Suppressor macrophage treated with lipopolysaccharide for 1 hour (primary cell): ENCODE results near the gene NTNG2.

ENCODE experiments used
- DNase-seq, 3 donors: peaks; one replicate each; pipeline ENCODE4 v3.0.0-alpha.2; 2020 to 2022

The NTNG2 gene

DNA sequence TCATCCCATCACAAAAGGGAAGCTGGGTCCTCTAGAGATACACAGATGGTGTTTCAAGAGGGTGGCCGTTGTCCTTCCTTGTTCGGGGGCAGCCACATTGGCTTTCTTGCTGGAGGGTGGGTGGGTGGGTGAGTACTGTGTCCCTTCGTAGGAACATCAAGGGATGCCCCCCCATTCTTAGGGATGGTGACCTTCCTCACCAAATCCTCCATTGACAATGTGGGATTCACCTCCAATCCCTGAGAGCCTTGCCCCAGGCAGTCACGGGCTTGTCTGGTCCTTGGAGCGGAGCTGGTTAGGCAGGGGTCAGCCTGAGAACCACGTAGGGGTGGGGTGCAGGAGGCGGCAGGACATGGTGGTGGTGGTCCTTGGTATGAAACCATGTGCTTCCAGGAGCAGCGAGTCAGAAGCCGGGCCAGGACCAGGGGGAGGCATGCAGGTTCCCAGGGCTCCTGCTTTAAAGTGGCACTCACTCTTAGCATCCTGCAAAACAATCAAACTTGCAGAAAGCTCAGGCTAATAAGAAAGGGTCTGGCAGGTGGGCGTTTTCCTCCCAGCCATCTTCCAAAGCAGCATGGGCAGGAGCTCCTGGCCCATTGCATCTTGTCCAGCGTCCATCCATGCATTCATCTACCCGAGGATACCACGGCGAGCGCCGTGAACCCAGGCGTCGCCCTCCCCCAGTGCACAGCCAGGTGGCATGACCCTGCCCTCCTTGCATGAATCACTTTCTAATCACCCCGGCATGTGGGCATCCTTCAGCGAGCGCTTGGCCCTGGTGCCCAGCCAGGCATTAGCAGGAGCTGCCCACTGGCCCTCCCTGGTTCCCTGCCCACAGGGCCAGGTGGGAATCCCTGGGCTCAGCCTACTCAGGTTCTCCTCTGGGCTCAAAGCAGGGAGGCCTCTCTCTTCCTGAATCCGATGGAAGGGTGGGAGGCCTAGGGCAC, 76.4 kb downstream of the NTNG2 start:
- no peak for DNase-seq

DNA sequence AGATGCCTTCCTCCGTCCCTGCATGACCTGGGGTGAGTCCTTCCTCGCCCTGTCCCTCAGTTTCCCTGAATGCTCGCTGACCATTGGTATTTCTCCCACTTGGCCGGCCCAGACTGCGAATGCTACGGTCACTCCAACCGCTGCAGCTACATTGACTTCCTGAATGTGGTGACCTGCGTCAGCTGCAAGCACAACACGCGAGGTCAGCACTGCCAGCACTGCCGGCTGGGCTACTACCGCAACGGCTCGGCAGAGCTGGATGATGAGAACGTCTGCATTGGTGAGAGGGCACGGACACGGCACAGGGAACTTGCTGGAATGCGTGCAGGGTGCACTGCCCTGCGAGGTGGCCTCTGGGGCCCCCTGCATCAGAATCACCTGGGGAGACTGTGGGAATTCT, 77.1 kb downstream of the NTNG2 start:
- DNase-seq: peak; percentile 14 to 36 (median 35)

- no peak for DNase-seq
These were observed 77.7 kb downstream of the NTNG2 start for GRCh38 chr9:132239518-132239917.

DNA sequence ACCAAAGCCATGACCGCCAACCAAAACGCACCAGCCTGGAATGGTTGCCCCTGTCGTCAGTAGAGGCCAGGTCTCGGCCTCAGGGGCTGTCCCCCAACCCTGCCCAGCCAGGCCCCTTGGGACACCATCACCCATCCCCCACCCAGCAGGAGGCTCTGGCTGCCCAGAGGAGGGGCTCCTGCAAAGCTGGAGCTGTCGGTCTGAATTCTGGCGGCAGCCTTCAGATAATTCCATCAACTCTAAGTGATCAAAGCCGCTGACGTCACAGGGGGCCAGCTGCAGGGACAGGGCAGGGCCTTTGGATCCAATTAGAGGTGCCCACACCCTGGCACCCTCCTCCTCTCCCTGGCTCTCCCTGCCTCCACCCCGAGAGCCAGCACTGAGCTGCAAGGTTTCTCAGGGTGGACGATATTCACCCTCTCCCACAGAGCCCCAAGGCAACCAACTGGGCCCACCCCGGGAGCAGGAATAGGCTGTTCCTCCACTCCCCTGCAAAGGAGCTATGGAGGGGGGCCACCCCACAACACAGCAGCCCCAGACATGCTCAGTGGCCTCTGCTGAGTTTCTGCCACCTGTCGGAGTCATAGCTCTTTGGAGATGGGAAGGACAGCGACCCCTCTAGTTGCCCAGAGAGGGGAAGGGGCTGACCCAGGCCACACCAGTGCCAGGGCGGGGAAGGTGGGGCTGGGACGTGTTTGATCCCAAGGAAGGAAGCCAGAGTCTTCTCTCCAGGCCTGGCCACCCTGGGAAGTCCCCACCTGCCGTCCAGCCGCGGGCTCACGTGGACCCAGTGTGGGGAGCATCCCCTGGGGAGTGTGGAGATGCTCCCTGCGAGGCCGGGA, 78.4 kb downstream of the NTNG2 start:
- DNase-seq: no peak

- peak; percentile 95 to 100 (median 97) for DNase-seq
These were observed 79.1 kb downstream of the NTNG2 start for GRCh38 chr9:132240841-132241482.

DNA sequence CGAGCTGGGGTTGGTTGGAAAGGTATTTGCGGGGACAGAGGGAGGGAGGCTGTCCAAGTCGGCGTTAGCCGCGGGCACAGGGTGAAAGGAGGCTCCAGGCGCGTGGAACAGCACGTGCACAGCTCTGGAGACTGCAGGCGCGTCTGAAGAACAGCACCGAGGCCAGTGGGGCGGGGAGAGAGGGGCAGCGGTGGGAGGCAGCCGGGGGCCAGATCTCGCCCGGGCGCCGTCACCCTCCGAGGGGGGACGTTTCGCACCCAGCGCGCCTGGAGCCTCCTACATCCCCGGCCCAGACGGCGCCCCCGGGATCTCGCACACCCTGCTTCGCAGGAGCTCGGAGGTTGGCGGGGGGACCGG, 79.6 kb downstream of the NTNG2 start:
- DNase-seq: no peak

GRCh38 chr9:132241840-132242620, 80.2 kb downstream of the NTNG2 start:
- peak; percentile 68 to 85 (median 75) for DNase-seq

DNA sequence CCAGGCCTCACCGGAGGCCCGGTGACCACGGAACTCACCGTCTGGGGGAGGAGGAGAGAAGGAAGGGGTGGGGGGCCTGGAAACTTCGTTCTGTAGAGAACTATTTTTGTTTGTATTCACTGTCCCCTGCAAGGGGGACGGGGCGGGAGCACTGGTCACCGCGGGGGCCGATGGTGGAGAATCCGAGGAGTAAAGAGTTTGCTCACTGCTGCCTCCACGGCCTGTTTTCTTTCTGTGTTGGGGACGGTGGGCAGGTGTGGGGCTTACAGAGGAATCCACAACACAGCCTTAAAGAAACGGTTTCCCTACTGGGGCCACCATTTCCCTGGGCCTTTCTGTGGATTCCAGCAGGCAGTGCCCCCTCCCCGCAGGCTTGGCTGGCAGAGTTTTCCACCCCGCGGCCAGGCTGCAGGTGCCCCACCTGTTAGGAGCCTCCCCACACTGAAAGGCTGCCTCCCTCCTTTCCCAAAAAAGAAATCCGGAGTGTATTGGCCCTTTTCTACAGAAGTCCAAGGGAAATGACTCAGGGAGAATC, 80.8 kb downstream of the NTNG2 start:
- DNase-seq: peak in 2 of 3 donors; percentile 13 to 51

GRCh38 chr9:132243156-132244074, 81.6 kb downstream of the NTNG2 start:
- DNase-seq: no peak

DNA sequence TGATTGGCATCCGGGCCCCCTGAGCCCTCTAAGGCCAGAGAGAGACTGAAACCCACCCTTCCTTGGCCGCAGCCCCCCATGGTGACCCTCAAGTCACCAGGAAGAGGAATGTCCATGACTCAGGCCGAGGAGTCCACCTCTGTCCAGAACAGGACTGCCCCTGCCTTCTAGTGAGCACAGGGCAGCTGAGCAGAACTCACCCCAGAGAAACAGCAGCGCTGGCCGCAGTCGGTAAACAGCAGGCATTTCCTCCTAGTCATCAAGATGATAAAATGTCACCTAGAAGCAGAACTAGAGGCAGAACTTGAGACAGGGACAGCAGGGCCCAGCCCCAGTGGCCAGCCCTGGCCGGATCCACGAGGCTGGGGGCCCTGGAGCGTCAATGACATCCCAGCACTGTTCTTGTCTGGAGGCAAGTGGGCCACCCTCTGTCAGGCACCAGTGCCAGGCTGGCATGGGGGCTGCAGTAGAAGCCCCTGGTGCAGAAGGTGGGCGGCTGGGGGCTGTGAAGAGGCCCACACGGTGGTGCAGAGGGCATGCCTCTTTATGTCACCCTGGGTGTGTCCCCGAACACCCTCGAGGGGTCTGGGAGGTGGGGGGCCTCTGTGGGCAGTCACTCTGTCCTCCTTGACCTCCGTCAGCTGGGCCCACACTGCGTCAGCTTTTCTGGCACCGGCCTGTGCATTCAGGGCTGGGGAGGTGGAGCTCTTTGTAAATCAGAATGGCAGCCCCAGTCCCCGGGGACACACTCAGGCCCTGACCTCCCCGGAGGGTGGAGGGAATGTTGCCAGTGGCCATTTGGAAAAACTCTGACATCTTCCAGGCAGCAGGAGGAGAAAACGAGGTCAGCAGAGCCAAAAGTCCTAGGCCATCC, 83.0 kb downstream of the NTNG2 start:
- DNase-seq: no peak

- no peak for DNase-seq
These were observed 83.6 kb downstream of the NTNG2 start for GRCh38 chr9:132245465-132245864.

GRCh38 chr9:132247942-132248341, 86.1 kb downstream of the NTNG2 start:
- no peak for DNase-seq

DNA sequence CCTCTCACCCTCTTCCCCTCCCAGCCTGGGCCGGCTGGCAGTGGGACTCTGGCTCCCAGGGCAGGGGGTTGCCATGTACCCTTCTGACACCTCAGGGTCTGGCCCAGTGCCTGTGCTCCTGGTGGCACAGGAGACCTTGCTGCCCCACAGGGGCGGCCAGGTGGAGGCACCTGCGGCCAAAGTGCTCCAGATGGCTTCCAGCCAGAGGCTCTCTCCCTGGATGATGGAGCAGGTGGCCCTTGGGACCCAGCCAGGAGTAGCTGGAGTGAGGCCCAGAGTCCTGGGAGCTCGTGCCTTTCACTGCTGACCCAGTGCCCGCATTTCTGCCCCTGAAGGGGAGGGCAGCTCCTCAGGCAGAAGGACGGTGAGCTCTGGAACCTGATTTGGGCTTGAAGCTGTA, 87.3 kb downstream of the NTNG2 start:
- no peak for DNase-seq

- DNase-seq: no peak
These were observed 87.8 kb downstream of the NTNG2 start for GRCh38 chr9:132249690-132250089.

GRCh38 chr9:132250324-132251262, 88.7 kb downstream of the NTNG2 start:
- DNase-seq: no peak

DNA sequence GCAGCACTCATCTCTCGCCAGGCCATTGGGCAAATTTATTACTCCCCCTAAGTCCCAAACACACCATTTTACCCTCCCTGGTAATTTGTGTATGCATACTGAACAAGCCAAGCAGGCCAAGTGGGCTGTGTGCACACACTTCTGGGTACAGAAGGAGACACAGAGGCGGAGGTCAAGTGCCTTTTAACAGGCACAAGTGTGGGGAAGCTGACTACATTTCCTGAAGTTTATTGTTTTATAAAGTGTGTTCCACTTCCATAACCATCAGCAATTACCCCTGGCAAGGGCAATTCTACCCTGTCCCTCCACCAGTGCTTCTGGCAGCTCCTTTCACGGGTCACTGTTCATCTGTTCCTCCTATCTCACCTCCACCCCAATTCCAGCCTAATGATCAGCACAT, 99.0 kb downstream of the NTNG2 start:
- no peak for DNase-seq

DNA sequence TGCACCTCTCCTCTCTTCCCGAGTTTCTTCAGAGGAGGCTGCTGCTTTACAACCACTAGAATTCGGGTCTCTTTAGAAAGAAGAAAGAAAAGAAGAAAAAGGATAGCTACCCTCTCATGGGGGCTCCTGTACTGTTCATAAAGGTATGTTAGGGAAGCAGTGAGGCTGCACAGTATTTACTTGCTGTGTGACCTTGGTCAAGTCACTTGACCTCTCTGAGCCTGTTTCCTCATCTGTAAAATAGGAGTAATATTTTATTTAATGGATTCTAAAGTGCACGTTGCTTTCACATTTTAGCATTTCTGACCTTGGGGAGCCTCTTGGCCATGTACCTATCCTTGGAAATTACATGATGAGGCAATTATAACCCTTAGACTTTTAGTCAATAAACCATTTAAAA, 104.2 kb downstream of the NTNG2 start:
- no peak for DNase-seq

GRCh38 chr9:132267660-132268059, 105.8 kb downstream of the NTNG2 start:
- no peak for DNase-seq
